DND-41 (cell line): Measurements from ENCODE around the gene ERBB2.
"Not testable (repeated sequence)": the region's sequence is repeated elsewhere in the genome, so short reads cannot be mapped to it uniquely, and the experiment has no call there.

Experiments
- ATAC-seq: fragments of 200-7000 bp; cut with Tn5 transposase; 3 replicates; pipeline ENCODE4 v1.9.1; 2021; ENCODE audit warnings: low read depth; ENCODE audit not compliant: insufficient read depth
- DNase-seq: peaks from one replicate; pipeline ENCODE4 v3.0.0-alpha.2; 2020
- H2AFZ ChIP-seq: 2 replicates; pipeline ENCODE4 v1.6.0; 2012; ENCODE audit warnings: low read depth, low read length
- H3K27ac ChIP-seq: 2 replicates; pipeline ENCODE4 v1.5.1; 2012; ENCODE audit warnings: low read length, inconsistent platforms
- H3K27me3 ChIP-seq: fragments of 200-600 bp; sonication (generic); 2 replicates; pipeline ENCODE4 v1.6.0; 2012; ENCODE audit warnings: low read length, mild to moderate bottlenecking, inconsistent platforms; ENCODE audit not compliant: insufficient read depth, poor library complexity
- H3K36me3 ChIP-seq: 2 replicates; pipeline ENCODE4 v1.5.1; 2012; ENCODE audit warnings: low read length, inconsistent platforms; ENCODE audit not compliant: insufficient read depth
- H3K4me1 ChIP-seq: 2 replicates; pipeline ENCODE4 v1.5.1; 2012; ENCODE audit warnings: mild to moderate bottlenecking, low read length; ENCODE audit not compliant: insufficient read depth
- H3K4me2 ChIP-seq: 2 replicates; pipeline ENCODE4 v1.6.0; 2012; ENCODE audit warnings: mild to moderate bottlenecking, moderate library complexity, low read length, inconsistent platforms; ENCODE audit not compliant: insufficient read depth
- H3K4me3 ChIP-seq, 2 experiments: fragments of 200-600 bp in 1 of 2; shearing (Covaris generic) in 1 of 2; 2 replicates each; pipeline ENCODE4 v1.5.1; 2012 to 2016; ENCODE audit warnings: inconsistent platforms in 2 of 2, low read length in 2 of 2, mild to moderate bottlenecking in 2 of 2, low read depth in 1 of 2, moderate library complexity in 1 of 2
- H3K79me2 ChIP-seq: 2 replicates; pipeline ENCODE4 v1.6.0; 2012; ENCODE audit warnings: low read length, inconsistent platforms; ENCODE audit not compliant: insufficient read depth
- H3K9ac ChIP-seq: 2 replicates; pipeline ENCODE4 v1.6.0; 2012; ENCODE audit warnings: low read depth, mild to moderate bottlenecking, inconsistent platforms, low read length, moderate library complexity
- H3K9me3 ChIP-seq: 2 replicates; pipeline ENCODE4 v1.5.1; 2012; ENCODE audit warnings: low read length, moderate library complexity, mild to moderate bottlenecking, inconsistent platforms; ENCODE audit not compliant: insufficient read depth, severe bottlenecking
- H4K20me1 ChIP-seq: 2 replicates; pipeline ENCODE4 v1.6.0; 2012; ENCODE audit warnings: low read length; ENCODE audit not compliant: insufficient read depth
- EZH2 ChIP-seq: IDR thresholded peaks from 3 replicates; pipeline ENCODE4 v1.6.1; 2012; ENCODE audit warnings: borderline replicate concordance, low read depth, mild to moderate bottlenecking, moderate library complexity, low read length, inconsistent platforms; ENCODE audit not compliant: severe bottlenecking
- TF ChIP-seq, protein P1 (sequence below): IDR thresholded peaks from 2 replicates; pipeline ENCODE4 v1.5.1; 2012; ENCODE audit warnings: borderline replicate concordance, low read length, moderate library complexity, mild to moderate bottlenecking; ENCODE audit not compliant: poor library complexity, severe bottlenecking; ENCODE audit errors: extremely low read depth

ERBB2 gene

DNA sequence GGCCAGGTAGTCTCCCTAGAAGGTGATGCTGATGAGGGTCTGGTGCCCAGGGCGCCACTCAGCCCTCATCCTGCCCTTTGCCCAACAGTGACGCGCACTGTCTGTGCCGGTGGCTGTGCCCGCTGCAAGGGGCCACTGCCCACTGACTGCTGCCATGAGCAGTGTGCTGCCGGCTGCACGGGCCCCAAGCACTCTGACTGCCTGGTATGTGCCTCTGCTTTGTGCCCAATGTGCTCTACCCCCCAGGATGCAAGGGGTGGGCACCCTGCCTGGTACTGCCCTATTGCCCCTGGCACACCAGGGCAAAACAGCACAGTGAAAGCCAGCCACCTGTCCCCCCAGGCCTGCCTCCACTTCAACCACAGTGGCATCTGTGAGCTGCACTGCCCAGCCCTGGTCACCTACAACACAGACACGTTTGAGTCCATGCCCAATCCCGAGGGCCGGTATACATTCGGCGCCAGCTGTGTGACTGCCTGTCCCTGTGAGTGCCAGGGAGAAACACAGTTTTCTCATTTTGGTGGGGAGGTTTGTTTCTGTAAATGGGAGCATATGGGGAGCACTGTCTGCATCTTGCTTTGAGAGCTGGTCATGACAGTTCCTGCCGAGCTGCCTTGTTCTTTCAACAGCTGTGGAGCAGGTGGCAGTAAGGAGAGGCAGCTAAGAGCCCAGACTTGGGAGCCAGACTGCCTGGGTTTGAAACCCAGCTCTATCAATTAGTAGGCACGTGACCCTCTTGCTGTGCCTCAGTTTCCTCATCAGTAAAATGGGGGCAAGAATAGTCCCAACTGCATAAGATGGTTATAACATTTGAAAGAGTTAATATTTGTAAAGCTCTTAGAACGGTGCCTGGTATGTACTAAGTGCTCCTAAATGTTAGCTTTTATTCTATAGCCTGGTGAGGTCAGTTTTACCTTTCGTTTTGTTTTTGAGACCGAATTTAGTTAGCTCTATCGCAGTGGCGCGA is 10.4 kb downstream of the ERBB2 start:
- DNase-seq = no peak

DNA sequence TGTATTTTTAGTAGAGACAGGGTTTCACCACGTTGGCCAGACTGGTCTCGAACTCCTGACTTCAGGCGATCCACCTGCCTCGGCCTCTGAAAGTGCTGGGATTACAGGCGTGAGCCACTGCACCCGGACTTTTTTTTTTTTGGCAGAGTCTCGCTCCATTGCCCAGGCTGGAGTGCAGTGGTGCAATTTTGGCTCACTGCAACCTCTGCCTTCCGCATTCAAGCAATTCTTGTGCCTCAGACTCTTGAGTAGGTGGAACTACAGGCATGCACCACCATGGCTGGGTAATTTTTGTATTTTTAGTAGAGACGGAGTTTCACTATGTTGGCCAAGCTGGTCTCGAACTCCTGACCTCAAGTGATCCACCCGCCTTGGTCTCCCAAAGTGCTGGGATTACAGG is 11.2 kb downstream of the ERBB2 start:
- not testable (repeated sequence) for H4K20me1 ChIP-seq, H3K9ac ChIP-seq, H3K4me1 ChIP-seq, H3K27me3 ChIP-seq, H3K36me3 ChIP-seq, H2AFZ ChIP-seq, H3K4me3 ChIP-seq, DNase-seq, ATAC-seq, H3K9me3 ChIP-seq, H3K27ac ChIP-seq, H3K79me2 ChIP-seq, H3K4me2 ChIP-seq

More for the DNA sequence above, 10.4 kb downstream of the ERBB2 start:
- Histone ChIP-seq H2AFZ (no peak overlapping the region), H3K27me3 (no peaks in the 10 kb centered on the region), H3K27ac (no peak overlapping the region), H3K9ac (no peak overlapping the region), H3K9me3 (no peaks in the 10 kb centered on the region), H3K4me1 (no peaks in the 10 kb centered on the region), H3K4me2 (no peak overlapping the region), H3K4me3 (no peak overlapping the region), H4K20me1 (no peaks in the 10 kb centered on the region), H3K36me3 (no peaks in the 10 kb centered on the region), H3K79me2 (no peaks in the 10 kb centered on the region)
- no peak for TF ChIP-seq EZH2
- TF ChIP-seq, protein P1, sequence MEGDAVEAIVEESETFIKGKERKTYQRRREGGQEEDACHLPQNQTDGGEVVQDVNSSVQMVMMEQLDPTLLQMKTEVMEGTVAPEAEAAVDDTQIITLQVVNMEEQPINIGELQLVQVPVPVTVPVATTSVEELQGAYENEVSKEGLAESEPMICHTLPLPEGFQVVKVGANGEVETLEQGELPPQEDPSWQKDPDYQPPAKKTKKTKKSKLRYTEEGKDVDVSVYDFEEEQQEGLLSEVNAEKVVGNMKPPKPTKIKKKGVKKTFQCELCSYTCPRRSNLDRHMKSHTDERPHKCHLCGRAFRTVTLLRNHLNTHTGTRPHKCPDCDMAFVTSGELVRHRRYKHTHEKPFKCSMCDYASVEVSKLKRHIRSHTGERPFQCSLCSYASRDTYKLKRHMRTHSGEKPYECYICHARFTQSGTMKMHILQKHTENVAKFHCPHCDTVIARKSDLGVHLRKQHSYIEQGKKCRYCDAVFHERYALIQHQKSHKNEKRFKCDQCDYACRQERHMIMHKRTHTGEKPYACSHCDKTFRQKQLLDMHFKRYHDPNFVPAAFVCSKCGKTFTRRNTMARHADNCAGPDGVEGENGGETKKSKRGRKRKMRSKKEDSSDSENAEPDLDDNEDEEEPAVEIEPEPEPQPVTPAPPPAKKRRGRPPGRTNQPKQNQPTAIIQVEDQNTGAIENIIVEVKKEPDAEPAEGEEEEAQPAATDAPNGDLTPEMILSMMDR = no peak
- ATAC-seq = no peak

DNA sequence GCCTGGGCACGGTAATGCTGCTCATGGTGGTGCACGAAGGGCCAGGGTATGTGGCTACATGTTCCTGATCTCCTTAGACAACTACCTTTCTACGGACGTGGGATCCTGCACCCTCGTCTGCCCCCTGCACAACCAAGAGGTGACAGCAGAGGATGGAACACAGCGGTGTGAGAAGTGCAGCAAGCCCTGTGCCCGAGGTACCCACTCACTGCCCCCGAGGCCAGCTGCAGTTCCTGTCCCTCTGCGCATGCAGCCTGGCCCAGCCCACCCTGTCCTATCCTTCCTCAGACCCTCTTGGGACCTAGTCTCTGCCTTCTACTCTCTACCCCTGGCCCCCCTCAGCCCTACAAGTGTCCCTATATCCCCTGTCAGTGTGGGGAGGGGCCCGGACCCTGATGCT is 12.0 kb downstream of the ERBB2 start:
- no peak overlapping the region for H3K4me3 ChIP-seq
- DNase-seq (no peak), ATAC-seq (no peak)
- H3K9ac ChIP-seq = no peak overlapping the region
- no peak overlapping the region for H3K27ac ChIP-seq
- H3K79me2 ChIP-seq = no peaks in the 10 kb centered on the region
- TF ChIP-seq, protein P1 = no peak
- no peak for TF ChIP-seq EZH2
- no peak overlapping the region for H3K4me2 ChIP-seq
- H2AFZ ChIP-seq = no peak overlapping the region
- no peaks in the 10 kb centered on the region for H3K4me1 ChIP-seq
- H3K36me3 ChIP-seq = no peaks in the 10 kb centered on the region
- no peaks in the 10 kb centered on the region for H3K9me3 ChIP-seq
- no peaks in the 10 kb centered on the region for H4K20me1 ChIP-seq
- no peaks in the 10 kb centered on the region for H3K27me3 ChIP-seq

DNA sequence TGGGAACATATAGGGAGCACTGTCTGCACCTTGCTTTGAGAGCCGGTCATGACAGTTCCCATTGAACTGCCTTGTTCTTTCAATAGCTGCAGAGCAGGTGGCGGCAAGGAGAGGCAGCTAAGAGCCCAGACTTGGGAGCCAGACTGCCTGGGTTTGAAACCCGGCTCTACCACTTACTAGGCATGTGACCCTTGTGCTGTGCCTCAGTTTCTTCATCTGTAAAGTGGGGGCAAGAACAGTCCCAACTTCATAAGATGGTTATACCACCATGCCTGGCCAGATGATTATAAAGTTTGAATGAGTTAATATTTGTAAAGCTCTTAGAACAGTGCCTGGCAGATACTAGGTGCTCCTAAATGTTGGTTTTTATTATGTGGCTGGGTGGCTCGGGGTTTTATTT is 14.4 kb downstream of the ERBB2 start:
- Histone ChIP-seq H4K20me1 (no peaks in the 10 kb centered on the region), H3K4me1 (no peaks in the 10 kb centered on the region), H3K4me2 (no peak overlapping the region), H3K27me3 (no peaks in the 10 kb centered on the region), H3K9ac (no peak overlapping the region), H3K79me2 (no peaks in the 10 kb centered on the region), H3K9me3 (no peaks in the 10 kb centered on the region), H3K4me3 (no peak overlapping the region), H3K27ac (no peak overlapping the region), H3K36me3 (no peaks in the 10 kb centered on the region), H2AFZ (no peak overlapping the region)
- ATAC-seq (no peak), DNase-seq (no peak)
- TF ChIP-seq EZH2 = no peak
- TF ChIP-seq, protein P1 = no peak
